ENCODE data around the gene MKX. TPM values are rescaled to one million over a fixed set of nuclear protein-coding genes. Genes with fewer than 3 reads are reported as not detected.

The MKX gene
- total RNA-seq, 1 experiment from 2014 or later, result 27.5 TPM

DNA sequence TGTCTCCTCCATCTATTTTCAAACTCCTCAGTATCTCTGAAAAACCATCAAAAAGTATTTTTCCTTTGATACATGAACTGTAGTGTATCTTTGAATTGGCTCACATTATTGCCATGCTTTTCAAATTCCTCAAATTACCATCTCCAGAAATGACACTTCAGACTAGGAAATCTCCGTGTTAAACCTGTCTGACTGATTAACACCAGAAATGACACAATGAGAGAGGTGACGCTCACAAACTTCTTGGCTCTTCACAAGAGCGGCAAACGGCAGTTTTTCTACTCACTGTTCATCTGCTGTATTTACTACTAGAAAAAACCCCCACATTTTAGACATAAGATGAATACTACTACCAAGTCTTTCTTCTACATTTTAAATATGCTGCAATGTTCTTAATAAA, 56.6 kb downstream of the MKX start (continued):
- TF ChIP-seq ELF1 (IDR thresholded peaks at IDR 0.05; ENCODE audit: borderline replicate concordance, low read depth) (no peak), FOSL1 (IDR thresholded peaks at IDR 0.05; ENCODE audit: low read depth) (no peak), ZNF274 (IDR thresholded peaks at IDR 0.05; ENCODE audit: low read depth, low read length) (no peak)

DNA sequence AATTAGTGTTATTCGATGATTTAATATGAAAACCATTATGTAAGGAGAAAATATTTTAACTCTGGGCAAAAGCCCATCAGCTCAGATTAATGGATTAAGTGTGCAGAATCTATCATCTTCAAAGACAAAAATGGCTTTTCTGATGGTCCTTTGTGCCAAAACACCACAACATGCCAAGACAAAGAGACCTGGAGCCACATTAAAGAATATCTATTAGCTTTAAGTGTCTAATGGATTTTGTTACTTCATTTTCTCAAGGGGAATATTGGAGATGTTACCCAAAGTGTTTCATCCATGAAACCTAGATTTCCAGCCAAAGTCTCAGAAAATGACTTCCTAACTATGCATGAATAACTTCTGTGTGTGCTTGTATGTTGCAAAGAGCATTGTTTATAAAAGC, 57.3 kb downstream of the MKX start:
- H3K4me3 ChIP-seq (replicated peaks in 1 of 2; ENCODE audit: low read depth in 1 of 2, low read length in 2 of 2), result no peak overlapping the region
- RAD21 ChIA-PET (ENCODE audit: low non-redundant PET in 1 of 2, low total read pairs in 2 of 2, uncharacterized antibody in 2 of 2, unreplicated experiment in 2 of 2), result no interaction called here
- H3K9ac ChIP-seq (ENCODE audit: low read length), result no peak overlapping the region
- intact Hi-C loops (cut with micrococcal nuclease), result no loop called here
- H3K36me3 ChIP-seq (ENCODE audit: control insufficient read depth in 1 of 2, insufficient read depth in 2 of 2, low read length in 2 of 2), result no peaks in the 10 kb centered on the region
- no peaks in the 10 kb centered on the region for H3K9me3 ChIP-seq (ENCODE audit: control insufficient read depth in 1 of 2, insufficient read depth in 1 of 2, low read depth in 1 of 2, low read length in 2 of 2)
- DNase-seq (ENCODE audit: low read depth, low spot score), result no peak
- no peaks in the 10 kb centered on the region for H4K20me1 ChIP-seq (ENCODE audit: insufficient read depth)
- POLR2A ChIA-PET, result no interaction called here
- no peak overlapping the region for H3K4me2 ChIP-seq (ENCODE audit: low read length)
- H3K4me1 ChIP-seq (ENCODE audit: control insufficient read depth in 1 of 2, insufficient read depth in 2 of 2, low read length in 2 of 2), result no peaks in the 10 kb centered on the region
- H3K27ac ChIP-seq (ENCODE audit: low read depth, low read length), result no peak overlapping the region
- H3K79me2 ChIP-seq (ENCODE audit: insufficient read depth, low read length), result no peaks in the 10 kb centered on the region; the same call in none of the 2 replicates
- ATAC-seq, result no peak
- no peaks in the 10 kb centered on the region for H3K9me2 ChIP-seq (ENCODE audit: insufficient read depth)
- H3K27me3 ChIP-seq (ENCODE audit: insufficient read depth, low read length), result no peaks in the 10 kb centered on the region
- CTCF ChIA-PET, result no interaction called here
- no TSS peak for BruUV-seq (replicated peaks)
- H2AFZ ChIP-seq (ENCODE audit: low read depth, low read length, poor library complexity, severe bottlenecking), result no peak overlapping the region
- no peak for TF ChIP-seq SRF (IDR thresholded peaks at IDR 0.05; ENCODE audit: low read depth)
- TF ChIP-seq ELF1 (IDR thresholded peaks at IDR 0.05; ENCODE audit: borderline replicate concordance, low read depth), result no peak
- no peak for TF ChIP-seq FOSL1 (IDR thresholded peaks at IDR 0.05; ENCODE audit: low read depth)
- no peak for TF ChIP-seq EGR1 (IDR thresholded peaks at IDR 0.05; ENCODE audit: low read depth)
- TF ChIP-seq, protein P1, sequence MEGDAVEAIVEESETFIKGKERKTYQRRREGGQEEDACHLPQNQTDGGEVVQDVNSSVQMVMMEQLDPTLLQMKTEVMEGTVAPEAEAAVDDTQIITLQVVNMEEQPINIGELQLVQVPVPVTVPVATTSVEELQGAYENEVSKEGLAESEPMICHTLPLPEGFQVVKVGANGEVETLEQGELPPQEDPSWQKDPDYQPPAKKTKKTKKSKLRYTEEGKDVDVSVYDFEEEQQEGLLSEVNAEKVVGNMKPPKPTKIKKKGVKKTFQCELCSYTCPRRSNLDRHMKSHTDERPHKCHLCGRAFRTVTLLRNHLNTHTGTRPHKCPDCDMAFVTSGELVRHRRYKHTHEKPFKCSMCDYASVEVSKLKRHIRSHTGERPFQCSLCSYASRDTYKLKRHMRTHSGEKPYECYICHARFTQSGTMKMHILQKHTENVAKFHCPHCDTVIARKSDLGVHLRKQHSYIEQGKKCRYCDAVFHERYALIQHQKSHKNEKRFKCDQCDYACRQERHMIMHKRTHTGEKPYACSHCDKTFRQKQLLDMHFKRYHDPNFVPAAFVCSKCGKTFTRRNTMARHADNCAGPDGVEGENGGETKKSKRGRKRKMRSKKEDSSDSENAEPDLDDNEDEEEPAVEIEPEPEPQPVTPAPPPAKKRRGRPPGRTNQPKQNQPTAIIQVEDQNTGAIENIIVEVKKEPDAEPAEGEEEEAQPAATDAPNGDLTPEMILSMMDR (IDR thresholded peaks at IDR 0.05 in 2 of 3, conservative IDR thresholded peaks at IDR 0.05 in 1 of 3; ENCODE audit: borderline replicate concordance in 1 of 3, insufficient read depth in 1 of 3, low read depth in 2 of 3, low read length in 2 of 3), result no peak
- TF ChIP-seq ZFX (IDR thresholded peaks at IDR 0.05), result no peak
- TF ChIP-seq JUND (IDR thresholded peaks at IDR 0.05), result no peak
- no peak for TF ChIP-seq CBX3 (IDR thresholded peaks at IDR 0.05; ENCODE audit: low read depth)
- no peak for TF ChIP-seq TCF7L2 (IDR thresholded peaks at IDR 0.05; ENCODE audit: borderline replicate concordance, extremely low read depth, insufficient read depth, insufficient read length)
- TF ChIP-seq, protein P2, sequence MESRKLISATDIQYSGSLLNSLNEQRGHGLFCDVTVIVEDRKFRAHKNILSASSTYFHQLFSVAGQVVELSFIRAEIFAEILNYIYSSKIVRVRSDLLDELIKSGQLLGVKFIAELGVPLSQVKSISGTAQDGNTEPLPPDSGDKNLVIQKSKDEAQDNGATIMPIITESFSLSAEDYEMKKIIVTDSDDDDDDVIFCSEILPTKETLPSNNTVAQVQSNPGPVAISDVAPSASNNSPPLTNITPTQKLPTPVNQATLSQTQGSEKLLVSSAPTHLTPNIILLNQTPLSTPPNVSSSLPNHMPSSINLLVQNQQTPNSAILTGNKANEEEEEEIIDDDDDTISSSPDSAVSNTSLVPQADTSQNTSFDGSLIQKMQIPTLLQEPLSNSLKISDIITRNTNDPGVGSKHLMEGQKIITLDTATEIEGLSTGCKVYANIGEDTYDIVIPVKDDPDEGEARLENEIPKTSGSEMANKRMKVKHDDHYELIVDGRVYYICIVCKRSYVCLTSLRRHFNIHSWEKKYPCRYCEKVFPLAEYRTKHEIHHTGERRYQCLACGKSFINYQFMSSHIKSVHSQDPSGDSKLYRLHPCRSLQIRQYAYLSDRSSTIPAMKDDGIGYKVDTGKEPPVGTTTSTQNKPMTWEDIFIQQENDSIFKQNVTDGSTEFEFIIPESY (IDR thresholded peaks at IDR 0.05; ENCODE audit: extremely low read depth, insufficient replicate concordance, low read length), result no peak
- no peak for TF ChIP-seq SIN3A (IDR thresholded peaks at IDR 0.05; ENCODE audit: low read depth)
- no peak for TF ChIP-seq POLR2A (IDR thresholded peaks at IDR 0.05; ENCODE audit: borderline replicate concordance, extremely low read depth, insufficient read depth, insufficient read length)
- no peak for TF ChIP-seq POLR2AphosphoS5 (IDR thresholded peaks at IDR 0.05; ENCODE audit: low read depth, low read length)
- TF ChIP-seq, protein P3, sequence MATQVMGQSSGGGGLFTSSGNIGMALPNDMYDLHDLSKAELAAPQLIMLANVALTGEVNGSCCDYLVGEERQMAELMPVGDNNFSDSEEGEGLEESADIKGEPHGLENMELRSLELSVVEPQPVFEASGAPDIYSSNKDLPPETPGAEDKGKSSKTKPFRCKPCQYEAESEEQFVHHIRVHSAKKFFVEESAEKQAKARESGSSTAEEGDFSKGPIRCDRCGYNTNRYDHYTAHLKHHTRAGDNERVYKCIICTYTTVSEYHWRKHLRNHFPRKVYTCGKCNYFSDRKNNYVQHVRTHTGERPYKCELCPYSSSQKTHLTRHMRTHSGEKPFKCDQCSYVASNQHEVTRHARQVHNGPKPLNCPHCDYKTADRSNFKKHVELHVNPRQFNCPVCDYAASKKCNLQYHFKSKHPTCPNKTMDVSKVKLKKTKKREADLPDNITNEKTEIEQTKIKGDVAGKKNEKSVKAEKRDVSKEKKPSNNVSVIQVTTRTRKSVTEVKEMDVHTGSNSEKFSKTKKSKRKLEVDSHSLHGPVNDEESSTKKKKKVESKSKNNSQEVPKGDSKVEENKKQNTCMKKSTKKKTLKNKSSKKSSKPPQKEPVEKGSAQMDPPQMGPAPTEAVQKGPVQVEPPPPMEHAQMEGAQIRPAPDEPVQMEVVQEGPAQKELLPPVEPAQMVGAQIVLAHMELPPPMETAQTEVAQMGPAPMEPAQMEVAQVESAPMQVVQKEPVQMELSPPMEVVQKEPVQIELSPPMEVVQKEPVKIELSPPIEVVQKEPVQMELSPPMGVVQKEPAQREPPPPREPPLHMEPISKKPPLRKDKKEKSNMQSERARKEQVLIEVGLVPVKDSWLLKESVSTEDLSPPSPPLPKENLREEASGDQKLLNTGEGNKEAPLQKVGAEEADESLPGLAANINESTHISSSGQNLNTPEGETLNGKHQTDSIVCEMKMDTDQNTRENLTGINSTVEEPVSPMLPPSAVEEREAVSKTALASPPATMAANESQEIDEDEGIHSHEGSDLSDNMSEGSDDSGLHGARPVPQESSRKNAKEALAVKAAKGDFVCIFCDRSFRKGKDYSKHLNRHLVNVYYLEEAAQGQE (IDR thresholded peaks at IDR 0.05; ENCODE audit: low read depth), result no peak
- TF ChIP-seq YY1 (IDR thresholded peaks at IDR 0.05; ENCODE audit: extremely low read depth, insufficient replicate concordance, low read depth, low read length), result no peak
- TF ChIP-seq, protein P4, sequence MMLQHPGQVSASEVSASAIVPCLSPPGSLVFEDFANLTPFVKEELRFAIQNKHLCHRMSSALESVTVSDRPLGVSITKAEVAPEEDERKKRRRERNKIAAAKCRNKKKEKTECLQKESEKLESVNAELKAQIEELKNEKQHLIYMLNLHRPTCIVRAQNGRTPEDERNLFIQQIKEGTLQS (IDR thresholded peaks at IDR 0.05), result no peak
- no peak for TF ChIP-seq EZH2phosphoT487 (IDR thresholded peaks at IDR 0.05; ENCODE audit: borderline replicate concordance)
- TF ChIP-seq RAD21 (IDR thresholded peaks at IDR 0.05; ENCODE audit: low read depth), result no peak
- no peak for TF ChIP-seq CEBPB (IDR thresholded peaks at IDR 0.05; ENCODE audit: low read depth)
